A673 (cell line): ENCODE results near the gene FGF5. TPM values are rescaled to one million over a fixed set of nuclear protein-coding genes. Genes with fewer than 3 reads are reported as not detected.

Experiments
- BruUV-seq: library from RNA; stranded (reverse); fragments of 400-500 nt; replicated peaks from 2 replicates; lab custom pipeline; 2021; lab: Mats Ljungman, UMichigan
- CTCF ChIA-PET: fragments of 300-600 bp; sonication (Branson Sonifier 250); formaldehyde crosslinking; loops from one replicate; lab custom pipeline; 2022; ENCODE audit warnings: antibody characterized with exemption; lab: Charles Lee
- POLR2A ChIA-PET: fragments of 300-600 bp; sonication (Branson Sonifier 250); formaldehyde crosslinking; loops from one replicate; lab custom pipeline; 2022; ENCODE audit warnings: antibody characterized with exemption; ENCODE audit not compliant: low non-redundant PET; lab: Charles Lee
- DNase-seq: peaks from one replicate; pipeline ENCODE4 v3.0.0-alpha.2; 2015; ENCODE audit warnings: low spot score
- H3K27ac ChIP-seq: fragments of 200-600 bp; sonication (generic); 2 replicates; pipeline ENCODE4 v1.5.1; 2016; ENCODE audit warnings: mixed run types, low read depth, mild to moderate bottlenecking, mixed read lengths, antibody characterized with exemption, low read length; ENCODE audit not compliant: poor library complexity, severe bottlenecking
- H3K27me3 ChIP-seq: fragments of 200-600 bp; sonication (generic); replicated peaks from 2 replicates; pipeline ENCODE4 v1.6.1; 2017; ENCODE audit warnings: mixed run types, low read depth, mild to moderate bottlenecking, mixed read lengths, antibody characterized with exemption, low read length; ENCODE audit not compliant: insufficient read depth, poor library complexity
- H3K36me3 ChIP-seq: fragments of 200-600 bp; sonication (generic); 2 replicates; pipeline ENCODE4 v1.6.1; 2016; ENCODE audit warnings: mixed run types, mild to moderate bottlenecking, mixed read lengths, antibody characterized with exemption, low read length; ENCODE audit not compliant: insufficient read depth, poor library complexity, severe bottlenecking
- H3K4me1 ChIP-seq: fragments of 200-600 bp; sonication (generic); 2 replicates; pipeline ENCODE4 v1.6.1; 2017; ENCODE audit warnings: mixed run types, mild to moderate bottlenecking, mixed read lengths, antibody characterized with exemption, low read length; ENCODE audit not compliant: insufficient read depth, poor library complexity, severe bottlenecking
- H3K4me3 ChIP-seq: fragments of 200-600 bp; sonication (generic); 2 replicates; pipeline ENCODE4 v1.5.1; 2016; ENCODE audit warnings: low read depth, mixed run types, mild to moderate bottlenecking, mixed read lengths, low read length; ENCODE audit not compliant: poor library complexity, severe bottlenecking
- H3K9me3 ChIP-seq: fragments of 200-600 bp; sonication (generic); 2 replicates; pipeline ENCODE4 v1.6.1; 2016; ENCODE audit warnings: mixed run types, low read depth, mild to moderate bottlenecking, mixed read lengths, antibody characterized with exemption, low read length; ENCODE audit not compliant: poor library complexity, severe bottlenecking
- EZH2 ChIP-seq: fragments of 200-600 bp; sonication (generic); IDR thresholded peaks from 2 replicates; pipeline ENCODE4 v1.6.1; 2017; ENCODE audit warnings: borderline replicate concordance, low read depth, mild to moderate bottlenecking, mixed read lengths, antibody characterized with exemption, low read length; ENCODE audit not compliant: poor library complexity, severe bottlenecking
- intact Hi-C: fragments of 100-400 bp; cut with micrococcal nuclease; formaldehyde crosslinking; loops from one replicate; pipeline ENCODE4 v1.10.0; 2022; ENCODE audit not compliant: unreplicated experiment
- total RNA-seq: library from RNA; stranded (reverse); gene quantifications from 2 replicates; pipeline ENCODE4 v1.2.3, GENCODE V29; 2021
- TF ChIP-seq, protein P1 (sequence below): fragments of 300-800, 200-600 bp; sonication (generic); conservative IDR thresholded peaks from 2 replicates; pipeline ENCODE4 v1.5.1; 2017; ENCODE audit warnings: low read depth, mild to moderate bottlenecking, antibody characterized with exemption, low read length, moderate library complexity, mixed read lengths

Gene FGF5
- total RNA-seq, 1 experiment from 2014 or later: not detected

DNA sequence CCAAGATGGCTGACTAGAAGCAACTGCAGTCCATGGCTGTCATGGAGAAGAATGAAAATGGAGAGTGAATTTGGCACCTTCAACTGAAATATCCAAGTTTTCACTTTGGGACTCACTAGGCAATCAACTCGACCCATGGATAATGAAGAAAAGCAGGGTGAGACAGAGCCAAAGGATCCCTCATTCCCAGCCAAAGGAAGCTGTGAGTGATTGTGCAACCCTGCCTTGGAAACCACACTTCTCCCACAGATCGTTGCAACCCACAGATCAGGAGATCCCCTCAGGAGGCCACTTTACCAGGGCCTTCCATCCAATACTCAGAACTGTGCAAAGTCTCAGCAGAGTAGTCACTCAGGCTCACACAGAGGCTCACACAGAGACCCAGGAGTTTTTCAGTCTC lies 73.6 kb downstream of the FGF5 start:
- TF ChIP-seq, protein P1, sequence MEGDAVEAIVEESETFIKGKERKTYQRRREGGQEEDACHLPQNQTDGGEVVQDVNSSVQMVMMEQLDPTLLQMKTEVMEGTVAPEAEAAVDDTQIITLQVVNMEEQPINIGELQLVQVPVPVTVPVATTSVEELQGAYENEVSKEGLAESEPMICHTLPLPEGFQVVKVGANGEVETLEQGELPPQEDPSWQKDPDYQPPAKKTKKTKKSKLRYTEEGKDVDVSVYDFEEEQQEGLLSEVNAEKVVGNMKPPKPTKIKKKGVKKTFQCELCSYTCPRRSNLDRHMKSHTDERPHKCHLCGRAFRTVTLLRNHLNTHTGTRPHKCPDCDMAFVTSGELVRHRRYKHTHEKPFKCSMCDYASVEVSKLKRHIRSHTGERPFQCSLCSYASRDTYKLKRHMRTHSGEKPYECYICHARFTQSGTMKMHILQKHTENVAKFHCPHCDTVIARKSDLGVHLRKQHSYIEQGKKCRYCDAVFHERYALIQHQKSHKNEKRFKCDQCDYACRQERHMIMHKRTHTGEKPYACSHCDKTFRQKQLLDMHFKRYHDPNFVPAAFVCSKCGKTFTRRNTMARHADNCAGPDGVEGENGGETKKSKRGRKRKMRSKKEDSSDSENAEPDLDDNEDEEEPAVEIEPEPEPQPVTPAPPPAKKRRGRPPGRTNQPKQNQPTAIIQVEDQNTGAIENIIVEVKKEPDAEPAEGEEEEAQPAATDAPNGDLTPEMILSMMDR: no peak
- TF ChIP-seq EZH2: no peak
- H3K4me1 ChIP-seq: no peaks in the 10 kb centered on the region
- intact Hi-C loops: no loop called here
- no peaks in the 10 kb centered on the region for H3K9me3 ChIP-seq
- H3K36me3 ChIP-seq: no peaks in the 10 kb centered on the region
- H3K4me3 ChIP-seq: no peak overlapping the region
- ChIA-PET CTCF (no interaction called here), POLR2A (no interaction called here)
- H3K27me3 ChIP-seq: peaks cover 19% of the 10 kb centered on the region
- H3K27ac ChIP-seq: no peak overlapping the region
- no TSS peak for BruUV-seq
- no peak for DNase-seq

Other genes starting within 250 kb of the FGF5 start
- 7.0 and 8.0 TPM in 2 replicates for gene ANTXR2, start 193.4 kb upstream of the FGF5 start, total RNA-seq
- gene PRDM8, start 69.2 kb upstream of the FGF5 start, total RNA-seq: 0.09 TPM in 1 of 2 replicates, not detected in the other
- gene CFAP299, start 69.1 kb downstream of the FGF5 start, total RNA-seq: not detected in 2 replicates